Measurements from ENCODE around the gene SLC3A2.
"Not testable (repeated sequence)": the region's sequence is repeated elsewhere in the genome, so short reads cannot be mapped to it uniquely, and the experiment has no call there.

Gene SLC3A2

DNA sequence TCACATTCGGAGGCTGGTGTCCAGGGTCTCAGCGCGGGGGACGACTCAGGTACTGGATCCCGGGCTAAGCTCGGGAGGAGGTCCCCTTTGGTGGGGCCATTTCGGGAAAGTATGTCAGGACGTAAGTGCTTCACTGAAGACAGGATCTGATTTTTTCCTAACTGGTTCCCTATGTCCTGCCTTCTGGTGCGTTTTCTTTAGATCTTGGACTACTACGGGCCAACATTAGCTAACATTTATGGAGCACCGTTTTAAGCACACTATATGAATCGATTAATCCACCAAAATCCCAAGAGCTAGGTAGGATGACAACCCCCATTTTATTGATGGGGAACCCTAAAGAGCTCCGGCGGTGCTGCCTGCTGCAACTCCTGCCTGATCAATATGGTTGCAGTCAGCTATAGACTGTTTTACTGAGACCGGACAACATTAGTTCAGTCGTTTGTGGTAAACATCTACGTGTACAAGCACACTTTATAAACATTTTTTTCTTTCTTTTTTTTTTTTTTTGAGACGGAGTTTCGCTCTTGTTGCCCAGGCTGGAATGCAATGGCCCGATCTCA lies 24.3 kb upstream of the SLC3A2 start:
- ChIA-PET POLR2A (ENCODE audit: low non-redundant PET) (interaction anchor here (0.6 to 2.5 kb wide), 6 partner anchors 12 to 808 kb away, joined by 3 to 20 read pairs (median 6); no protein-coding TSS in a partner anchor), CTCF (interaction anchor here (0.6 to 1.2 kb wide), 2 partner anchors 31 to 70 kb away, joined by 3 to 10 read pairs; no protein-coding TSS in a partner anchor)
- no peak for DNase-seq (ENCODE audit: low spot score)
- peak overlapping the region; percentile 91 for H3K27ac ChIP-seq
- TF ChIP-seq, protein P1, sequence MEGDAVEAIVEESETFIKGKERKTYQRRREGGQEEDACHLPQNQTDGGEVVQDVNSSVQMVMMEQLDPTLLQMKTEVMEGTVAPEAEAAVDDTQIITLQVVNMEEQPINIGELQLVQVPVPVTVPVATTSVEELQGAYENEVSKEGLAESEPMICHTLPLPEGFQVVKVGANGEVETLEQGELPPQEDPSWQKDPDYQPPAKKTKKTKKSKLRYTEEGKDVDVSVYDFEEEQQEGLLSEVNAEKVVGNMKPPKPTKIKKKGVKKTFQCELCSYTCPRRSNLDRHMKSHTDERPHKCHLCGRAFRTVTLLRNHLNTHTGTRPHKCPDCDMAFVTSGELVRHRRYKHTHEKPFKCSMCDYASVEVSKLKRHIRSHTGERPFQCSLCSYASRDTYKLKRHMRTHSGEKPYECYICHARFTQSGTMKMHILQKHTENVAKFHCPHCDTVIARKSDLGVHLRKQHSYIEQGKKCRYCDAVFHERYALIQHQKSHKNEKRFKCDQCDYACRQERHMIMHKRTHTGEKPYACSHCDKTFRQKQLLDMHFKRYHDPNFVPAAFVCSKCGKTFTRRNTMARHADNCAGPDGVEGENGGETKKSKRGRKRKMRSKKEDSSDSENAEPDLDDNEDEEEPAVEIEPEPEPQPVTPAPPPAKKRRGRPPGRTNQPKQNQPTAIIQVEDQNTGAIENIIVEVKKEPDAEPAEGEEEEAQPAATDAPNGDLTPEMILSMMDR (conservative IDR thresholded peaks at IDR 0.05; ENCODE audit: low read depth): no peak

DNA sequence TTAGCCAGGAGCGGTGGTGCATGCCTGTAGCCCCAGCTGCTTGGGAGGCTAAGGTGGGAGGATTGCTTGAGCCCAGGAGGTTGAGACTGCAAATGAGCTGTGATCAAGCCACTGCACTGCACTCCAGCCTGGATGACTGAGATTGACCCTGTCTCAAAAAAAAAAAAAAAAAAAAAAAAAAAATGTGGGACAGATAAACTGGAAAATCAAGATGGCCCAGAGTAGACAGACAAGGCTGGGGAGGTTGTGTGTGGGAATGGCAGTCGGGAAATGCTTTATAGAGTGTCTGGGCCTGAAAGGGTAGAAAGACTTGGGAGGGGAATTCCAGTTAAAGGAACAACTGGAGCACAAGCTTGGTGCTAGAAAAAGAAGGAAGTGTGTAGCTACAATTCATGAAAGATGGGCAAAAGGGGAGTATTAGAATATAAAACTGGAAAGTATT lies 23.1 kb upstream of the SLC3A2 start:
- ChIA-PET POLR2A (ENCODE audit: low non-redundant PET) (interaction anchor here (0.6 to 1.4 kb wide), 5 partner anchors 10 to 71 kb away, joined by 3 to 12 read pairs (median 5); partner anchors contain the start of gene TMEM179B), CTCF (no interaction called here)
- peak; percentile 32 for DNase-seq (ENCODE audit: low spot score)
- TF ChIP-seq, protein P1 (conservative IDR thresholded peaks at IDR 0.05; ENCODE audit: low read depth): no peak
- H3K27ac ChIP-seq: peak overlapping the region; percentile 91

DNA sequence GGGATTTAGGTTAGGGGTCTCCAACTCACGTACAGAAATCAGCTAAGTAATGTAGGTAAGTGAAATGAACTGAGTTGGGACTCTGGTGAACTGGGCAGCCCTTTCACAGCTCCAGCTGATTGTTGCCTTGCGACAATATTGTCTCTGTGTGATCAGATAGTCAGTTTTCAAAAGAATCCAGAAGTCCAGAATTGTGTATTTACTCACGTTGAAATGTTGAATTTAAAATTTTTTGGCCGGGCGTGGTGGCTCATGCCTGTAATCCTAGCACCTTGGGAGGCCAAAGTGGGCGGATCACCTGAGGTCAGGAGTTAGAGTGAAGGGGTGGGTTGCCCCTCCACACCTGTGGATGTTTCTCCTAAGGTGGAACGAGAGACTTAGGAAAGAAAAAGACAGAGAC lies 22.5 kb upstream of the SLC3A2 start:
- POLR2A ChIA-PET (ENCODE audit: low non-redundant PET): interaction anchor here (0.7 to 1.4 kb wide), 3 partner anchors 17 to 71 kb away, joined by 3 to 12 read pairs (median 5); partner anchors contain the start of gene TMEM179B
- CTCF ChIA-PET: no interaction called here
- TF ChIP-seq, protein P1 (conservative IDR thresholded peaks at IDR 0.05; ENCODE audit: low read depth): no peak
- no peak for DNase-seq (ENCODE audit: low spot score)
- peak overlapping the region; percentile 69 for H3K27ac ChIP-seq

DNA sequence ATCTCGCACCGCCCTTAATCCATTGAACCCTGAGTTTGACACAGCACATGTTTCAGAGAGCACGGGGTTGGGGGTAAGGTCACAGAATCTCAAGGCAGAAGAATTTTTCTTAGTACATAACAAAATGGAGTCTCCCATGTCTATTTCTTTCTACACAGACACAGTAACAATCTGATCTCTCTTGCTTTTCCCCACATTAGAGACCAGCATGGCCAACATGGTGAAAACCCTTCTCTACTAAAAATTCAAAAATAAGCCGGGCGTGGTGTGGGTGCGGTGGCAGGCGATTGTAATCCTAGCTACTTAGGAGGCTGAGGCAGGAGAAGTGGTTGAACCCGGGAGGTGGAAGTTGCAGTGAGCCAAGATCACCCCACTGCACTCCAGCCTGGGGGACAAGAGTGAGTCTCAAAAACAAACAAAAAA lies 21.4 kb upstream of the SLC3A2 start:
- POLR2A ChIA-PET (ENCODE audit: low non-redundant PET); CTCF ChIA-PET: not testable (repeated sequence)
- H3K27ac ChIP-seq: peak overlapping the region; percentile 69

DNA sequence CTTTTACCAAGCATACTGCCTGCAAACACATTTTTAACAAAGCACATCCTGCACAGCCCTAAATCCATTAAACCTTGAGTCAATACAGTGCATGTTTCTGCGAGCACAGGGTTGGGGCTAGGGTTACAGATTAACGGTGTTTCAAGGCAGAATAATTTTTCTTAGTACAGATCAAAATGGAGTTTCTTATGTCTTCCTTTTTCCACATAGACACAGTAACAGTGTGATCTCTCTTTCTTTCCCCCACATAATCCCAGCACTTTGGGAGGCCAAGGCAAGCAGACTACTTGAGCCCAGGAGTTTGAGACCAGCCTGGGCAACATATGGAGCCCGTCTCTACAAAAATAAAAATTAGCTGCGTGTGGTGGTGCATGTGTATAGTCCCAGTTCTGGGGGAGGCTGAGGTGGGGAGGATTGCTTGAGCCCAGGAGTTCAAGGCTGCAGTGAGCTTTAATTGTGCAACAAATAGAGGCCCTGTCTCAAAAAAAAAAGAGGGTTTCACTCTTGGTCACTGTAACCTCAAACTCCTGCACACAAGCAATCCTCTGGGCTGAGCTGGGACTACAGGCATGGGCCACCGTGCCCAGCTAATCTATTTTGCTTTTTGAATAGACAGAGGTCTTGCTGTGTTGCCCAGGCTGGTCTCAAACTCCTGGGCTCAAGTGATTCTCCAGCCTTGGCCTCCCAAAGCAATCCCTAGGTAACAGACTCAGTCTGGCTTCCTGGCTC lies 19.7 kb upstream of the SLC3A2 start:
- peak overlapping the region; percentile 69 for H3K27ac ChIP-seq
- POLR2A ChIA-PET (ENCODE audit: low non-redundant PET): no interaction called here
- no peak for DNase-seq (ENCODE audit: low spot score)
- CTCF ChIA-PET: interaction anchor here (0.6 to 0.9 kb wide), 2 partner anchors 74 to 135 kb away, joined by 3 to 4 read pairs; no protein-coding TSS in a partner anchor
- TF ChIP-seq, protein P1 (conservative IDR thresholded peaks at IDR 0.05; ENCODE audit: low read depth): no peak

More for the DNA sequence above, 21.4 kb upstream of the SLC3A2 start:
- not testable (repeated sequence) for DNase-seq (ENCODE audit: low spot score)

DNA sequence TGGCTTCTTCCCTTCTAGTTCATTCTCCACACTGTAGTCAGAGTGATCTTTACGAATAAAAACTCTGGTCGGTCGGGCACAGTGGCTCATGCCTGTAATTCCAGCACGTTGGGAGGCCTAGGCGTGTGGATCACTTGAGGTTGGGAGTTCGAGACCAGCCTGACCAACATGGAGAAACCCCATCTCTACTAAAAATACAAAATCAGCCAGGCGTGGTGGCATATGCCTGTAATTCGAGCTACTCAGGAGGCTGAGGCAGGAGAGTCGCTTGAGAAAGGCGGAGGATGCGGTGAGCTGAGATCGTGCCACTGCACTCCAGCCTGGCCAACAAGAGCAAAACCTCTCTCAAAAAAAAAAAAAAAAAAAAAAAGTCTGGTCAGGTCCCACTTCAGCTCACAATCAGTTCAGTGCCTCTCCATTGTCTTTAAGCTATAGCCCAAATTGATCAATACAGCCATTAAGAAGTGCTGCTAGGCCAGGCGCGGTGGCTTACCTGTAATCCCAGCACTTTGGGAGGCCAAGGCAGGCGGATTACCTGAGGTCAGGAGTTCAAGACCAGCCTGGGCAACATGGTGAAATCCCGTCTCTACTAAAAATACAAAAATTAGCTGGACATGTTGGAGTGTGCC lies 19.0 kb upstream of the SLC3A2 start:
- ChIA-PET POLR2A (ENCODE audit: low non-redundant PET) (interaction anchor here (0.6 to 1.5 kb wide), 5 partner anchors 20 to 130 kb away, joined by 3 to 9 read pairs (median 5); partner anchors contain the start of gene POLR2G), CTCF (interaction anchor here (0.5 to 0.9 kb wide), 5 partner anchors 11 to 447 kb away, joined by 3 to 4 read pairs (median 3); no protein-coding TSS in a partner anchor)
- H3K27ac ChIP-seq: peak overlapping the region; percentile 69
- not testable (repeated sequence) for DNase-seq (ENCODE audit: low spot score)

DNA sequence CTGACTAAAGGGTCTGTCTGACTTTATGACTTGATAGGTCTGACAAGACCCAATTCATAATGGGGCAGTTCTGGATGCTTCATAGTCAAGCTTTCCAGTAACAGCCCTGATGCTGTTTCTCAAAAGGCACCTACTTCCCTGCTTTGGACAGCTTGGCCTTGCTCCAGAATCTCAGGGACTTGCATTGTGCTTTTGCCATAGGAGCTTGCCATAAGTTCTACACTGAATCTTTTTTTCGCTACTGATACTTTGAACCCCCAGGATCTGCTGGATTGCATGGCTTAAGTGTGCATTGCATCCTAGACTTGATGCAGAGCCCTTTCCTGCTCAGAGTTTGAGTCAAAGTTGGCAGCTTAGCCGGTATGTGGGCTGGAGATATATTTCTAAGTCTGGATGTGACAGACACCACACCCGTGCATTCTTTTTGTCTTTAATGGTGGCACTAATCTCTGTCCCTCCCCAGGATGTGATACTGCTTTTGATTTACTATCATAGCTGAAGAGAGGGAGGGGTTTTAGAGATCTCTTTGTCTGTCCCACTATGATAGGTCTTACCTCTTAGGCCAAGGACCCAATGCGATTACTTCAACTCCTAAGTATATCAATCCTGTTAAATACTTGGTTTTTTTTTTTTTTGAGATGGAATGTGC lies 16.9 kb upstream of the SLC3A2 start:
- TF ChIP-seq, protein P1 (conservative IDR thresholded peaks at IDR 0.05; ENCODE audit: low read depth): no peak
- H3K27ac ChIP-seq: peak overlapping the region; percentile 28
- ChIA-PET POLR2A (ENCODE audit: low non-redundant PET) (interaction anchor here (0.7 to 1.0 kb wide), 3 partner anchors 9 to 23 kb away, joined by 3 to 4 read pairs (median 4); no protein-coding TSS in a partner anchor), CTCF (interaction anchor here (0.6 to 1.1 kb wide), 4 partner anchors 21 to 1993 kb away, joined by 3 to 12 read pairs (median 4); no protein-coding TSS in a partner anchor)
- no peak for DNase-seq (ENCODE audit: low spot score)

All from RWPE1 (cell line).